Skeletal muscle satellite cell (primary cell): ENCODE results near the gene COQ9.

Experiments used
- H3K27me3 ChIP-seq: 2 replicates; pipeline ENCODE4 v1.7.0; 2013; ENCODE audit warnings: low read length; ENCODE audit not compliant: control insufficient read depth, insufficient read depth
- H3K36me3 ChIP-seq: 2 replicates; pipeline ENCODE4 v1.7.0; 2013; ENCODE audit warnings: mild to moderate bottlenecking, control low read depth, low read length; ENCODE audit not compliant: insufficient read depth
- H3K4me1 ChIP-seq: 2 replicates; pipeline ENCODE4 v1.7.0; 2013; ENCODE audit warnings: low read length; ENCODE audit not compliant: control insufficient read depth, insufficient read depth
- H3K4me2 ChIP-seq: 2 replicates; pipeline ENCODE4 v1.7.0; 2013; ENCODE audit warnings: mild to moderate bottlenecking, low read length
- H3K4me3 ChIP-seq: 2 replicates; pipeline ENCODE4 v1.7.0; 2013; ENCODE audit warnings: low read length
- H3K9ac ChIP-seq: 2 replicates; pipeline ENCODE4 v1.7.0; 2013; ENCODE audit warnings: mild to moderate bottlenecking, low read depth, low read length, moderate library complexity
- H3K9me3 ChIP-seq: replicated peaks from 2 replicates; pipeline ENCODE4 v1.7.0; 2013; ENCODE audit warnings: mild to moderate bottlenecking, control low read depth, low read length

Gene COQ9

DNA sequence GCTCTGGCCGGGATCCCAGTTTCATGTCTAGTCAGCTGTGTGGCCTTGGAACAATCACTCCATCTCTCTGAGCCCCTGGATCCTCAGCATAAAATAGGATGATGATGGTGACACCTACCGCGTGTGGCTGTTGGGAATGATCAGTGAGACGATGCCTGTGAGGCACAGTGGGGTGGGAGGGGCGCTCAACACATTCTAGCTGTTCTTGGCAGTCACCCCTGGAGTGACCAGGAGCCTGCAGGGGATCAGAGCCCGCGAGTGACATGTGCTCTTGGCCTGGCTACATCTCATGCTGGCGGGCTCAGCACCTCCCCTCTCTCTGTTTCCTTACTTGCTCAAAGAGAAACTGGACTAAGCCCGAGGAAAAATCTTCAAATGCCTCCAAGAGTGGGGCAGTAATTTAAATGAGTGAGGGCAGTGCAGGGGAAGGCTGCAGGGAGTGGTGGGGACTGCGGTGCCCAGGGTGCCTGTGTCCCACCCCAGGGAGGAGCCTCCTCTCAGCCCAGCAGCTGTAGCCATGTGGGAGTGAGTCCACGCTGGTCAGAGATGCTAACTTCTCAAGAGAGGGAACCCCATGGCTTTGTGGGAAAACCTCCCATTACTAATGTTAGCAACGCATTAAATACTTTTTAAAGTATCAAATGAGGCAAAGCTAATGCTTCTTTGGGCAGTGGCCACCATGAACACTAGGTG is 62.1 kb downstream of the COQ9 start:
- H3K4me1 ChIP-seq: no peaks in the 10 kb centered on the region
- H3K9me3 ChIP-seq: no peaks in the 10 kb centered on the region
- peaks cover 32% of the 10 kb centered on the region for H3K27me3 ChIP-seq
- no peak overlapping the region for H3K4me3 ChIP-seq
- H3K36me3 ChIP-seq: no peaks in the 10 kb centered on the region
- no peak overlapping the region for H3K4me2 ChIP-seq
- H3K9ac ChIP-seq: no peak overlapping the region

GRCh38 chr16:57510016-57510871 is 63.0 kb downstream of the COQ9 start:
- Histone ChIP-seq H3K9ac (no peak overlapping the region), H3K36me3 (no peaks in the 10 kb centered on the region)

More at GRCh38 chr16:57510016-57510871, 63.0 kb downstream of the COQ9 start:
- Histone ChIP-seq H3K4me2 (no peak overlapping the region), H3K27me3 (peaks cover 25% of the 10 kb centered on the region), H3K9me3 (no peaks in the 10 kb centered on the region), H3K4me3 (no peak overlapping the region), H3K4me1 (no peaks in the 10 kb centered on the region)
